HepG2 (cell line): Measurements from ENCODE around the gene QRFP. TPM values are rescaled to one million over a fixed set of nuclear protein-coding genes. Genes with fewer than 3 reads are reported as not detected.

Source experiments
- ATAC-seq: fragments of 200-7000 bp; cut with Tn5 transposase; 3 replicates; pipeline ENCODE4 v1.9.1; 2020; ENCODE audit warnings: mild to moderate bottlenecking, moderate library complexity
- BruUV-seq: library from RNA; stranded (reverse); fragments of 400-500 nt; replicated peaks from 2 replicates; lab custom pipeline; 2021; lab: Mats Ljungman, UMichigan
- CTCF ChIA-PET: fragments of 300-600 bp; formaldehyde crosslinking; extraction: SDS; loops from one replicate; lab custom pipeline; 2021; ENCODE audit warnings: low total read pairs, inconsistent platforms, low intra/inter-chr PET ratio; lab: Yijun Ruan, JAX
- POLR2A ChIA-PET: fragments of 350-600 bp; sonication (Branson Sonifier 250); formaldehyde crosslinking; loops from one replicate; lab custom pipeline; 2020; ENCODE audit warnings: antibody characterized with exemption, inconsistent platforms; lab: Yijun Ruan, JAX
- DNase-seq: peaks from one replicate; pipeline ENCODE4 v3.0.0-alpha.2; 2015; ENCODE audit warnings: low spot score
- FAIRE-seq: peaks from 3 replicates; lab custom pipeline; 2011; peaks lifted over from hg19 to GRCh38; lab: Jason Lieb, UNC
- H2AFZ ChIP-seq: one replicate; pipeline ENCODE4 v1.6.1; 2011; ENCODE audit warnings: low read length, inconsistent platforms
- H3K27ac ChIP-seq: fragments of 300-600 bp; 3 replicates; pipeline ENCODE4 v1.8.0; 2011; ENCODE audit warnings: mixed run types, mild to moderate bottlenecking, mixed read lengths, low read length, inconsistent platforms; ENCODE audit not compliant: insufficient read depth; ENCODE audit errors: extremely low read length
- H3K27me3 ChIP-seq, 2 experiments: fragments of 200-600 bp in 1 of 2; 2 replicates in 1 of 2; 3 replicates in 1 of 2; pipeline versions ENCODE4 v1.6.0 to v1.8.0; 2011; ENCODE audit warnings: low read length in 2 of 2, mild to moderate bottlenecking in 2 of 2, moderate library complexity in 2 of 2, inconsistent platforms in 1 of 2; ENCODE audit not compliant: insufficient read depth in 2 of 2, control insufficient read depth in 1 of 2
- H3K36me3 ChIP-seq, 2 experiments: fragments of 200-600 bp in 1 of 2; replicated peaks in 1 of 2; 2 replicates in 1 of 2; 3 replicates in 1 of 2; pipeline versions ENCODE4 v1.5.1 to v1.8.0; 2011; ENCODE audit warnings: low read length in 2 of 2, inconsistent platforms in 1 of 2; ENCODE audit not compliant: insufficient read depth in 2 of 2, control insufficient read depth in 1 of 2
- H3K4me1 ChIP-seq: 2 replicates; pipeline ENCODE4 v1.5.1; 2012; ENCODE audit warnings: low read length, inconsistent platforms; ENCODE audit not compliant: insufficient read depth
- H3K4me2 ChIP-seq: 2 replicates; pipeline ENCODE4 v1.6.0; 2011; ENCODE audit warnings: low read depth, low read length, inconsistent platforms
- H3K4me3 ChIP-seq, 3 experiments: fragments of 200-600 bp in 1 of 3; sonication (generic), shearing (Covaris generic) in 1 of 3; replicated peaks in 1 of 3; 2 replicates each; pipeline ENCODE4 v1.5.1; 2011 to 2016; ENCODE audit warnings: low read length in 3 of 3, inconsistent platforms in 2 of 3, low read depth in 2 of 3, mild to moderate bottlenecking in 2 of 3, control low read depth in 1 of 3, mixed read lengths in 1 of 3; ENCODE audit not compliant: insufficient read depth in 1 of 3
- H3K79me2 ChIP-seq: one replicate; pipeline ENCODE4 v1.6.1; 2011; ENCODE audit warnings: low read length, inconsistent platforms; ENCODE audit not compliant: insufficient read depth
- H3K9ac ChIP-seq: 2 replicates; pipeline ENCODE4 v1.6.0; 2011; ENCODE audit warnings: mild to moderate bottlenecking, low read depth, low read length, inconsistent platforms; ENCODE audit not compliant: insufficient read depth
- H3K9me3 ChIP-seq: 2 replicates; pipeline ENCODE4 v1.5.1; 2012; ENCODE audit warnings: mild to moderate bottlenecking, low read length
- H4K20me1 ChIP-seq: 2 replicates; pipeline ENCODE4 v1.6.0; 2011; ENCODE audit warnings: inconsistent platforms, mild to moderate bottlenecking, low read length, moderate library complexity; ENCODE audit not compliant: insufficient read depth
- ADNP ChIP-seq: sonication (generic); formaldehyde crosslinking; IDR thresholded peaks from 2 replicates; pipeline ENCODE4 v1.4.0; 2020; ENCODE audit warnings: missing genetic modification reagents
- FOSL2 ChIP-seq: sonication (generic); formaldehyde crosslinking; IDR thresholded peaks from 2 replicates; pipeline ENCODE4 v1.4.0; 2020; ENCODE audit warnings: missing genetic modification reagents
- NR2F6 ChIP-seq, 2 experiments: IDR thresholded peaks; 2 replicates each; pipeline ENCODE4 v1.6.1; 2016; ENCODE audit warnings: antibody characterized with exemption in 1 of 2, mild to moderate bottlenecking in 1 of 2
- PAX8 ChIP-seq: sonication (generic); formaldehyde crosslinking; IDR thresholded peaks from 2 replicates; pipeline ENCODE4 v1.8.0; 2022; ENCODE audit warnings: mild to moderate bottlenecking, missing genetic modification reagents, borderline replicate concordance
- SMYD3 ChIP-seq: sonication (generic); formaldehyde crosslinking; IDR thresholded peaks from 2 replicates; pipeline ENCODE4 v1.8.1; 2023; ENCODE audit warnings: mild to moderate bottlenecking, missing genetic modification reagents
- SNAPC2 ChIP-seq: sonication (generic); formaldehyde crosslinking; IDR thresholded peaks from 2 replicates; pipeline ENCODE4 v1.8.1; 2022; ENCODE audit warnings: mild to moderate bottlenecking, missing genetic modification reagents
- SP4 ChIP-seq: sonication (generic); formaldehyde crosslinking; IDR thresholded peaks from 2 replicates; pipeline ENCODE4 v1.8.1; 2023; ENCODE audit warnings: mild to moderate bottlenecking, missing genetic modification reagents
- TEAD3 ChIP-seq: optimal IDR thresholded peaks from 2 replicates; pipeline ENCODE3; 2016; ENCODE audit warnings: borderline replicate concordance
- TGIF2 ChIP-seq: IDR thresholded peaks from 2 replicates; pipeline ENCODE4 v1.6.1; 2016; ENCODE audit warnings: control low read depth, missing compliant biosample characterization
- ZNF30 ChIP-seq: sonication (generic); formaldehyde crosslinking; IDR thresholded peaks from 2 replicates; pipeline ENCODE4 v1.5.0; 2020; ENCODE audit warnings: mild to moderate bottlenecking, missing genetic modification reagents
- ZNF549 ChIP-seq: sonication (generic); formaldehyde crosslinking; IDR thresholded peaks from 2 replicates; pipeline ENCODE4 v1.5.0; 2020; ENCODE audit warnings: missing genetic modification reagents
- ZNF556 ChIP-seq: sonication (generic); formaldehyde crosslinking; IDR thresholded peaks from 2 replicates; pipeline ENCODE4 v1.4.0; 2020; ENCODE audit warnings: mild to moderate bottlenecking, missing genetic modification reagents, borderline replicate concordance
- ZNF678 ChIP-seq: sonication (generic); formaldehyde crosslinking; IDR thresholded peaks from 2 replicates; pipeline ENCODE4 v1.4.0; 2020; ENCODE audit warnings: mild to moderate bottlenecking, missing genetic modification reagents
- WGBS: methylation state at CpG from one replicate; pipeline ENCODE4 v1.1.6; 2017; ENCODE audit warnings: low lambda C conversion rate; 5-methylcytosine and 5-hydroxymethylcytosine counted together
- in situ Hi-C: cut with HindIII; loops from 2 replicates; pipeline ENCODE4 v1.10.0; 2017; ENCODE audit warnings: low pct_unique_long_range_greater_than_20kb; ENCODE audit not compliant: extremely low pct_ligation_motif_present
- intact Hi-C: fragments of 100-400 bp; cut with micrococcal nuclease; formaldehyde crosslinking; loops from one replicate; pipeline ENCODE4 v1.10.0; 2022; ENCODE audit not compliant: unreplicated experiment
- polyA plus RNA-seq, 8 experiments: library from polyadenylated mRNA; depleted of rRNA in 3 of 8; stranded (reverse) in 7 of 8; unstranded in 1 of 8; fragments of >200 nt; fragmentation: Illumina TruSeq in 4 of 8; extraction: Trizol in 4 of 8; gene quantifications; 2 replicates each; pipeline versions ENCODE4 v1.2.1 to v1.2.3, GENCODE V29; 2011 to 2016; ENCODE audit warnings: low read depth in 4 of 8, missing spikeins in 1 of 8, mixed read lengths in 1 of 8; ENCODE audit not compliant: insufficient read depth in 1 of 8
- total RNA-seq, 5 experiments: library from RNA; depleted of rRNA; stranded (reverse); fragments of >200 nt; fragmentation: Illumina TruSeq; extraction: Trizol; gene quantifications; 2 replicates each; pipeline ENCODE4 v1.2.3, GENCODE V29; 2016; ENCODE audit warnings: low read depth in 1 of 5

QRFP gene
- total and polyA plus RNA-seq, 2 of the 13 experiments (the other 11 are each of a cell fraction or from before 2014, with no cell fraction given), result not detected

DNA sequence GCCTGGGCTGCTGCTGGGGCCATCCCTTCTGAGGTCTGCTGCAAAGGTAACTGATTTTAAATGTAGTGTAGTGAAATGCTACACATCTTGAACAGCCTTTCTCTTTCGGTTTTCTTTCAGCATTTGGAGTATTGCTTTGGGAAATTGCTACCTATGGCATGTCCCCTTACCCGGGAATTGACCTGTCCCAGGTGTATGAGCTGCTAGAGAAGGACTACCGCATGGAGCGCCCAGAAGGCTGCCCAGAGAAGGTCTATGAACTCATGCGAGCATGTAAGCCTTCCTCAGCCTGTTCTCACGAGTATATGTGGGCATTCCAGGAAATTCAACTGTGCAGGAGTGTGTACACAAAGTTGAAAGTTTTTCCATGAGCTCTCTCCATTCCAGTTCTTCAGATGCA is 18.3 kb downstream of the QRFP start:
- peaks cover 4% of the 10 kb centered on the region; the same call in 1 of the 2 replicates for H4K20me1 ChIP-seq
- ATAC-seq (no peak), DNase-seq (no peak), FAIRE-seq (no peak)
- CTCF ChIA-PET, result no interaction called here
- no peak overlapping the region for H2AFZ ChIP-seq
- POLR2A ChIA-PET, result no interaction called here
- H3K4me3 ChIP-seq, result no peak overlapping the region
- WGBS, result 96% methylated on average over 6 of the region's 6 CpGs
- H3K27ac ChIP-seq, result no peak overlapping the region
- peaks cover 26 to 82% of the 10 kb centered on the region in 2 experiments for H3K36me3 ChIP-seq
- H3K9ac ChIP-seq, result no peak overlapping the region
- intact Hi-C loops, result loop anchor here (5.0 kb wide), 1 partner anchor 274 kb away; no protein-coding TSS in a partner anchor
- BruUV-seq, result no TSS peak
- TF ChIP-seq SP4 (no peak), TEAD3 (CRISPR knock-in tag) (no peak), TGIF2 (CRISPR knock-in tag) (no peak), NR2F6 (IDR thresholded peaks at IDR 0.05) (no peak), NR2F6 (CRISPR knock-in tag; IDR thresholded peaks at IDR 0.05) (no peak), ADNP (no peak), FOSL2 (no peak), ZNF678 (no peak), ZNF30 (no peak), SMYD3 (CRISPR knock-in tag) (no peak)
- H3K4me2 ChIP-seq, result no peak overlapping the region
- H3K4me1 ChIP-seq, result peaks cover 4% of the 10 kb centered on the region
- H3K9me3 ChIP-seq, result no peaks in the 10 kb centered on the region
- no peaks in the 10 kb centered on the region for H3K79me2 ChIP-seq
- in situ Hi-C loops, result no loop called here
- no peaks in the 10 kb centered on the region for H3K27me3 ChIP-seq

DNA sequence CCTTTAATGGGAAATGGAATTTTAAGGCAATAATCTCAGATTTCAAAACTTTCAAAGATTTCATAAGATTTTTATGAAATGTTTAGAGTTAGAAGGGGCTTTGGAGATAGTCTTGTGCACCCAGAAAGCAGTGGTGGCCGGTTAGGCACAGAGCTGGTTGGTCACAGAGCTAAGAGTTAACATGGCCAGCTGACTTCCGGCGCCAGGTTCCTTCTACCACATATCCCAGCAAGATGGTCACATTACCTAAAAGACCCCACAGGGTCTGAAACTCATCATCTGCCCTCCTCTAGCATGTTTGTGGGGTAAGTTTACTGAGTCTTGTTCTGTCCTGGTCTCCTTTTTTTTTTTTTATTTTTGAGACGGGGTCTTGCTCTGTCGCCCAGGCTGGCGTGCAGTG is 19.3 kb downstream of the QRFP start:
- in situ Hi-C loops (no loop called here), intact Hi-C loops (loop anchor here (5.0 kb wide), 1 partner anchor 275 kb away; no protein-coding TSS in a partner anchor)
- no peak overlapping the region for H3K27ac ChIP-seq
- TF ChIP-seq SNAPC2 (CRISPR knock-in tag) (no peak), ZNF556 (no peak), ZNF549 (no peak), PAX8 (CRISPR knock-in tag) (no peak)
- ChIA-PET POLR2A (no interaction called here), CTCF (no interaction called here)
- no peak overlapping the region for H3K4me3 ChIP-seq
- H2AFZ ChIP-seq, result no peak overlapping the region
- no peak for ATAC-seq
- no peak overlapping the region for H3K4me2 ChIP-seq
- no peaks in the 10 kb centered on the region for H3K79me2 ChIP-seq
- H3K36me3 ChIP-seq, result peaks cover 25 to 86% of the 10 kb centered on the region in 2 experiments
- no TSS peak for BruUV-seq
- H3K27me3 ChIP-seq, result no peaks in the 10 kb centered on the region
- WGBS, result 96% methylated on average over 6 of the region's 6 CpGs
- no peaks in the 10 kb centered on the region for H3K9me3 ChIP-seq
- no peak for DNase-seq
- FAIRE-seq, result no peak
- peaks cover 14% of the 10 kb centered on the region for H3K4me1 ChIP-seq
- peaks cover 9% of the 10 kb centered on the region; the same call in 1 of the 2 replicates for H4K20me1 ChIP-seq
- H3K9ac ChIP-seq, result no peak overlapping the region
